Heart right ventricle (tissue), 16 donors: Measurements from ENCODE around the gene PRICKLE2. TPM values are rescaled to one million over a fixed set of nuclear protein-coding genes. Genes with fewer than 3 reads are reported as not detected.

Experiments
- ATAC-seq, 8 donors: fragments of 200-7000 bp; cut with Tn5 transposase; one replicate each; pipeline ENCODE4 v1.9.1; 2020; ENCODE audit warnings: mild to moderate bottlenecking in 8 of 8, moderate library complexity in 8 of 8, moderate number of reproducible peaks in 1 of 8
- DNase-seq, 2 donors: peaks; one replicate each; pipeline ENCODE4 v3.0.0-alpha.2; 2020
- H3K27ac ChIP-seq, 10 donors: fragments of 200-600 bp; sonication (generic) in 2 of 10; one replicate each; pipeline versions ENCODE4 v1.5.0 to v1.8.0; 2020 to 2022; ENCODE audit warnings: mild to moderate bottlenecking in 3 of 10
- H3K27me3 ChIP-seq, 7 donors: fragments of 200-600 bp; one replicate each; pipeline ENCODE4 v1.8.0; 2021 to 2022; ENCODE audit warnings: mild to moderate bottlenecking in 2 of 7
- H3K36me3 ChIP-seq, 9 donors: fragments of 200-600 bp; sonication (generic) in 1 of 9; one replicate each; pipeline versions ENCODE4 v1.5.0 to v1.8.0; 2020 to 2022; ENCODE audit warnings: mild to moderate bottlenecking in 2 of 9
- H3K4me1 ChIP-seq, 9 donors: fragments of 200-600 bp; sonication (generic) in 1 of 9; one replicate each; pipeline versions ENCODE4 v1.5.0 to v1.8.0; 2020 to 2022; ENCODE audit warnings: mild to moderate bottlenecking in 4 of 9
- H3K4me3 ChIP-seq, 10 donors: fragments of 200-600 bp; sonication (generic) in 2 of 10; one replicate each; pipeline versions ENCODE4 v1.5.0 to v1.8.0; 2020 to 2022; ENCODE audit warnings: mild to moderate bottlenecking in 7 of 10, moderate library complexity in 2 of 10
- H3K9me3 ChIP-seq, 11 donors: fragments of 200-600 bp in 10 of 11; sonication (generic) in 2 of 11; one replicate each; pipeline versions ENCODE4 v1.5.0 to v1.8.0; 2013 to 2022; ENCODE audit warnings: mild to moderate bottlenecking in 2 of 11, control low read depth in 1 of 11, moderate library complexity in 1 of 11
- WGBS, 2 donors: extraction: QIAGEN DNeasy Blood & Tissue Kit; methylation state at CpG; one replicate each; pipeline ENCODE4 v1.1.7; 2013; ENCODE audit warnings: inconsistent platforms in 1 of 2; 5-methylcytosine and 5-hydroxymethylcytosine counted together
- intact Hi-C, 10 donors: fragments of 100-400 bp; cut with DNase I; formaldehyde crosslinking; loops; one replicate each; pipeline versions ENCODE4 v1.11.1 to v1.14.2; 2022
- polyA plus RNA-seq, 2 donors: library from polyadenylated mRNA; stranded (reverse); fragments of 200-250 nt; gene quantifications; one replicate each; pipeline ENCODE4 v1.2.3, GENCODE V29; 2013
- total RNA-seq, 10 donors: library from RNA; stranded (reverse); fragmentation: NEBNext Ultra II Directional in 3 of 10; extraction: Animal tissue kit (Norgen Biotek cat#: 25700) in 3 of 10; gene quantifications; one replicate each; pipeline versions ENCODE4 v1.2.1 to v1.2.4, GENCODE V29; 2021 to 2023
- TF ChIP-seq, protein P1 (sequence below), 9 donors: fragments of 200-600 bp; sonication (generic) in 2 of 9; IDR thresholded peaks; one replicate each; pipeline versions ENCODE4 v1.5.0 to v1.8.0; 2021 to 2022; ENCODE audit warnings: antibody characterized with exemption in 9 of 9, mild to moderate bottlenecking in 5 of 9, moderate library complexity in 1 of 9
- donor health status: Arrhythmogenic right ventricular cardiomyopathy.
- donor health status: ischemic (EF 13 %, LVEDD 7.1; RV severe dilation, severe dysfunction).
- donor health status: healthy with polysubstance abuse.
- donor health status: DM: no; HTN: yes; CAD: no.
- donor health status: DM: no; HTN: no; CAD: no.
- donor health status: ischemic (EF 25% LVEDD 6.9; RV normal size, moderate dysfunction).
- donor health status: ischemic (EF 25% LVEDD 5.7; RV mildly dilated, moderate dysfunction).
- donor health status: healthy.
- donor health status: DM: yes; HTN: yes; CAD: no.
- donor health status: Ischemic cardiomyopathy.
- donor health status: ischemic (EF 35%, LVEDD 5.7; RV mildly dilated, moderate dysfunction).
- donor health status: nonischemic (EF 11% LVEDD 7.7; RV severe dilation, severe dysfunction).
- donor health status: DM: yes; HTN: yes; CAD: no.
- donor health status: PGD.
- donor health status: ischemic (EF 29% LVEDD 5.4; RV normal size, mild dysfunction).
- donor health status: nonischemic (EF 23%, LVEDD 6.1; RV moderate dilation, normal function).

PRICKLE2 gene
- total and polyA plus RNA-seq, 12 donors: 1.8 to 12.2 (median 8.1) TPM

DNA sequence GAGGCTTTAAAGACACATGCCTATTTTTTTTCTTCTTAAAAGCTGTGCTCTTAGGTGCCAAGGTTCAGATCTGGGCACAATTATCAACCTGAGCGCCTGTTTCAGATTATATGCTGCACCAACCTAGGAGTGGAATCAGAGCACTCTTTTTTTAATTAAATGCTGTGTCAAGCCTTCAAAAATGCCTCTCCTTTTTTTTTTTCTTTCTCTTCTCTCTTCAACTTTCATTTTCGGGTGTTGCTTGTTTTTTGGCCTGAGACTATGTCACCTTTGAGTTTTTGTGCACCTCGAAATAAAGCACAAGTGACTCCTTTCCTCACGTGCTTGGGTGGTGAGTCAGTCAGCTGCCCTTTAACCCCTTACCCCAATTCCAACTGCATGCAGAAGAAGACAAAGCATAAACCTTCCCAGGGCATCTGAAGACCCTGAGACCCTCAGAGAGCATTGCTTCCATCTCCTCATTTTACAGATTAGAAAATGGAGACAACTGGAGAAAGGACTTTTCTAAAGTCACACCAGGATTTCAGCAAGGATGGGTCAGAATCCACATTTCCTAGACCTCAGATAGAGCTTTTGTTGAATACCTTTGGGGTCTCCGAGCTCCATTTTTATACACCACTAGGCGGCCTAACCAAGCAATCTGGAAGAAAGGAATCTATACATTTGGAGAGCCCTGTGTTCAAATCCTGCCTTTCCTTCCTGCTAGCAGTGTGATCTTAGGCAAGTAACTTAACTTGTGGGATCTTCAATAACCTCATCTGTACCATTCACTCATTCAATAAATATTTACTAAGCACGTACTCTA, 631 bp upstream of the PRICKLE2 start:
- Histone ChIP-seq H3K4me1 (peaks cover 7 to 75% (median 51%) of the 10 kb centered on the region in 9 donors), H3K36me3 (no peaks in the 10 kb centered on the region), H3K4me3 (peak overlapping the region in 7 of 10 donors; percentile 23 to 54 (median 48)), H3K27me3 (no peaks in the 10 kb centered on the region), H3K27ac (peak overlapping the region in 8 of 10 donors; percentile 36 to 89 (median 79)), H3K9me3 (no peaks in the 10 kb centered on the region)
- TF ChIP-seq, protein P1, sequence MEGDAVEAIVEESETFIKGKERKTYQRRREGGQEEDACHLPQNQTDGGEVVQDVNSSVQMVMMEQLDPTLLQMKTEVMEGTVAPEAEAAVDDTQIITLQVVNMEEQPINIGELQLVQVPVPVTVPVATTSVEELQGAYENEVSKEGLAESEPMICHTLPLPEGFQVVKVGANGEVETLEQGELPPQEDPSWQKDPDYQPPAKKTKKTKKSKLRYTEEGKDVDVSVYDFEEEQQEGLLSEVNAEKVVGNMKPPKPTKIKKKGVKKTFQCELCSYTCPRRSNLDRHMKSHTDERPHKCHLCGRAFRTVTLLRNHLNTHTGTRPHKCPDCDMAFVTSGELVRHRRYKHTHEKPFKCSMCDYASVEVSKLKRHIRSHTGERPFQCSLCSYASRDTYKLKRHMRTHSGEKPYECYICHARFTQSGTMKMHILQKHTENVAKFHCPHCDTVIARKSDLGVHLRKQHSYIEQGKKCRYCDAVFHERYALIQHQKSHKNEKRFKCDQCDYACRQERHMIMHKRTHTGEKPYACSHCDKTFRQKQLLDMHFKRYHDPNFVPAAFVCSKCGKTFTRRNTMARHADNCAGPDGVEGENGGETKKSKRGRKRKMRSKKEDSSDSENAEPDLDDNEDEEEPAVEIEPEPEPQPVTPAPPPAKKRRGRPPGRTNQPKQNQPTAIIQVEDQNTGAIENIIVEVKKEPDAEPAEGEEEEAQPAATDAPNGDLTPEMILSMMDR (IDR thresholded peaks at IDR 0.05): no peak
- intact Hi-C loops: loop anchor here in 6 of 10 donors (1.0 to 10.0 kb wide), 8 partner anchors 36 to 194 kb away; no protein-coding TSS in a partner anchor
- DNase-seq (no peak), ATAC-seq (no peak)
- WGBS, 2 donors: 63 to 74% methylated on average over 7 of the region's 7 CpGs

DNA sequence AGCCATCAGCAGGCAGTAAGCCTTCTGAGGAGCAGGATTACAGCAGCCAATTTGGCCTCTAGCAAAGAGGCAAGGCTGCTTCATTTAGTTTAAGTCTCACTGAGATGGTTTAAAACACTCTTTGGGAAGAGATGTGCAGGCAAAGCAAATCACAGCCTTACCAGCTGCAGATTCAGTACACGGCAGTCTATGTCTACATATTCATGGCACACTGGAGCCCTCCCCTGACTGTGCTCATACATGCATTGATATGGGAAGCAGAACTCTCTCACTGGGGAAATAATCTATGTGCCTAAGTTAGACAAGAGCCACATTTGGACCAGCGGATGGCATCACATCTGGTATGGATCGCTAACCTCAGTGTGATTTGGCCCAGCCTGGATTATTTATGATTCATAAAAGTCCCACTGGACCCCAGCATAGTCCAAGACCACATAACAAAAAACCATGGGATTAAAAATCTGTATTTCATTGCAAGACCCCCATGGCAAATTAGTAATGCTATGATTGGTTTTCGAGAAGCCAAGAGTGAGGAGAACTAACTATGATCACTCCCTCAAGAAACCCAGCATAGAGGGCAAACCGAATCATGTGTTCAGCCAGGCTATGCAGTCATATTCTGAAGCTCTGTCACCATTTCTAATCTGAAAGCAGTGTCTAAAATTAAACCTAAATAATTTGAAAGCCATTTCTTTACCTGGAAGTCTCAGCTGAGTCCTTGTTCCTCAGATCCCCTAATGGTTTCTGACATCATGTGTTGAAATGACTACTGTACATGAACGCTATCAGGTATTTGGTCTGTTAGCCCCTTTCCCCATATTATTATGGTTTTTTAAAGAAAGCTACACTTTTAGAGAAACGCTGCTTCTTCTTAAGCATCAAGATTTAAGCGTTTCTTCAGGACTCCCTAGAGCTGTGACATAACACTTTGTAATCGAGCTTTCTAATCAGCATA, 1.2 kb downstream of the PRICKLE2 start:
- TF ChIP-seq, protein P1 (IDR thresholded peaks at IDR 0.05): peak in 4 of 9 donors; percentile 18 to 48 (median 42)
- Histone ChIP-seq H3K9me3 (no peaks in the 10 kb centered on the region), H3K27me3 (no peaks in the 10 kb centered on the region), H3K36me3 (no peaks in the 10 kb centered on the region), H3K4me3 (peak overlapping the region in 9 of 10 donors; percentile 6 to 54 (median 47)), H3K4me1 (peaks cover 11 to 82% (median 66%) of the 10 kb centered on the region in 9 donors), H3K27ac (peak overlapping the region in 9 of 10 donors; percentile 36 to 89 (median 79))
- 57 to 69% methylated on average over 9 of the region's 9 CpGs for WGBS, 2 donors
- DNase-seq: no peak
- peak; percentile 18 to 62 (median 56) for ATAC-seq
- intact Hi-C loops: loop anchor here in 4 of 10 donors (2.0 to 10.0 kb wide), 6 partner anchors 38 to 197 kb away; no protein-coding TSS in a partner anchor

DNA sequence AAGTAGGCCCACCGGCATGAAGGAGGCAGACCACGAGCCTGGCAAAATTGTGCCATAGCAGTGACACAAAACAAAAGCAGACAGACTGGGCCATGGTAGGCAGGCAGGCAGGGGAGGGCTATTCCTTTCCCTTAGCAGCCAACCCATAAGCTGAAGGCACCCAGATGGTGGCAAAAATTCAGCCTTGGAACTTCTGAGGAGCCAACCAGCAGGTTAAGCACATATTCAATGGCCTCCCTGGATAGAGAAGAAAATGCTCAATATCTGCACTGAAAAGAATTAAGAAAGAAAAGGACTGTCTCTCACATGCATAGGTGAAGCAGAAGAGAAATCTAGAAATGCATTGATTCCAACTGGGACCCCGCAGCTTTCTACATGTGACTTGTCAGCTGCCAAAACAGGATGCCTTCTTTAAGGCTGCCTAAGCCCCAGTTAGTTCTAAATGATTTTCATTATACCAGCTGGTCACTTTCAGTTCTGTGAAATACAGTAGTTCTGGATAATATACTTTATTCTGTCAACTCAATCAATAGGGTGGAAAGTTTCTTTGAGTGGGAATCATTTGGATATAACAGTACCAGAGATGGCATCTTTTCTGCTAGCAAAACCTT, 2.7 kb downstream of the PRICKLE2 start:
- 77 to 92% methylated on average over 3 of the region's 3 CpGs for WGBS, 2 donors
- intact Hi-C loops: loop anchor here in 4 of 10 donors (2.0 to 10.0 kb wide), 6 partner anchors 40 to 195 kb away; no protein-coding TSS in a partner anchor
- H3K4me1 ChIP-seq: peaks cover 11 to 95% (median 71%) of the 10 kb centered on the region in 9 donors
- H3K9me3 ChIP-seq: no peaks in the 10 kb centered on the region
- DNase-seq (no peak), ATAC-seq (no peak)
- TF ChIP-seq, protein P1 (IDR thresholded peaks at IDR 0.05): no peak
- no peaks in the 10 kb centered on the region for H3K27me3 ChIP-seq
- peak overlapping the region in 5 of 10 donors; percentile 11 to 85 (median 49) for H3K27ac ChIP-seq
- H3K36me3 ChIP-seq: no peaks in the 10 kb centered on the region
- H3K4me3 ChIP-seq: peak overlapping the region in 5 of 10 donors; percentile 47 to 54 (median 49)
